Erythroblast (primary cell): ENCODE results near the gene HOXD9.

ENCODE experiments used
- GATA1 ChIP-seq: IDR thresholded peaks from 2 replicates; pipeline ENCODE4 v1.6.1; 2011; ENCODE audit warnings: low read depth, mild to moderate bottlenecking, control low read depth, low read length, moderate library complexity
- POLR2A ChIP-seq: IDR thresholded peaks from 2 replicates; pipeline ENCODE4 v1.6.1; 2011; ENCODE audit warnings: mild to moderate bottlenecking, low read length

DNA sequence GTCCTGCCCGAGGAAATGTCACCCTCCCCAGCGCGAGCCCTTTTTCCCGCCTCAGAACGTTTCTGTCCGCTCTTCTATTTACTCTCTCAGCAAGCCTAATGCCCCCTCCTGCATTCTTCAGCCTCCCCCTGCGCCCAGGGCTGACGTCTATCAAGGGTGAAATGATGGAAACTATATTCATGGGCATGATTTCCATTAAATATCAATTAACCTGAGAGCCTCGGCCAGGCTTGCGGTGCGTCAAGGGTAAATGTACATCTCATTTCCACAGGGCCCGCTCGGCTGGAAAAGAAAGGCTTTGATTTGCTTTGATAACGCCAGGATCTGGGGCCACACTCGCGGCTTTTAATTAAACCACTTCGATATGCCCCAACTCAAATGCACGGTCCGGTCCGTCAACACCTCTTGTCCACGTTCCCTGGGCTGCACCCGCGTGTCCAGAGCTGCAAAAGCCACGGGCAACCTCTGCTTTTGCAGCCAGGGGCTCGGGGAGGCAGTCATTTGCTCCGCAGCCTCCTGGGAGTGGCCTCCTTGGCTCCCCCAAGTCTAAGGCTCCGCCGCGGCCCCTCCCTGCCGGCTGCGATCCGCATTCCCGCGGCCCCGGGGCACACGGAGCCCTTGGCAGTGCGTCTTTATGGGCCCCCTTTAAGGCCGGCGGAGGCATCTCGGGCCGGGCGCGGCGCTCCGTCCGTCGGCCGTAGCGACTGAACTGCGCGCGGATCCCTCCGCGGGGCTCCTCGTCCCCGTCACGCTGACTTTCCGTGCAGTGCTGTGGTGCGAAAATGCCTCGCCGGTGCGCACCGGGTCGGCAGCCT lies 6.7 kb downstream of the HOXD9 start, which contains the start of gene HOXD8:
- no peak for TF ChIP-seq POLR2A
- no peak for TF ChIP-seq GATA1
